Stimulated activated CD4-positive, alpha-beta T cell treated with anti-CD3 and anti-CD28 coated beads, TNF-alpha, amount 100 ng/mL, for 1 hour (primary cell): ENCODE measurements around the gene PMPCB.
A peak's percentile ranks its signal among the peaks of the same experiment; 100 is the strongest.
"Not testable (repeated sequence)": the region's sequence is repeated elsewhere in the genome, so short reads cannot be mapped to it uniquely, and the experiment has no call there.

Source experiments
- DNase-seq, 3 donors: peaks; one replicate each; pipeline ENCODE4 v3.0.0-alpha.2; 2020; ENCODE audit warnings: low read depth in 3 of 3, low spot score in 1 of 3

The PMPCB gene

GRCh38 chr7:103296901-103297836, at the start of gene PMPCB:
PMPCB (plus strand) TSS chr7:103297435; CDS start chr7:103297460, 25 bp downstream.
- DNase-seq: peak; percentile 84 to 96 (median 90)

GRCh38 chr7:103253699-103254506, 43.3 kb upstream of the PMPCB start:
- not testable (repeated sequence) for DNase-seq

GRCh38 chr7:103264054-103264453, 33.2 kb upstream of the PMPCB start:
- DNase-seq: not testable (repeated sequence)

- DNase-seq: not testable (repeated sequence)
Measured at GRCh38 chr7:103266229-103266628, 31.0 kb upstream of the PMPCB start.

GRCh38 chr7:103273374-103273773, 23.9 kb upstream of the PMPCB start:
- not testable (repeated sequence) for DNase-seq

- DNase-seq: not testable (repeated sequence)
Measured at GRCh38 chr7:103274867-103275266, 22.4 kb upstream of the PMPCB start.

- DNase-seq: not testable (repeated sequence)
Measured at GRCh38 chr7:103278195-103278594, 19.0 kb upstream of the PMPCB start.

GRCh38 chr7:103279636-103279962, 17.6 kb upstream of the PMPCB start:
- not testable (repeated sequence) for DNase-seq

- peak; percentile 77 to 85 (median 78) for DNase-seq
Measured at GRCh38 chr7:103279963-103280802, 17.1 kb upstream of the PMPCB start.

GRCh38 chr7:103280803-103281155, 16.5 kb upstream of the PMPCB start:
- not testable (repeated sequence) for DNase-seq

GRCh38 chr7:103282802-103283427, 14.3 kb upstream of the PMPCB start:
- not testable (repeated sequence) for DNase-seq

- DNase-seq: no peak
Measured at GRCh38 chr7:103292122-103292521, 5.1 kb upstream of the PMPCB start.

- DNase-seq: no peak
Measured at GRCh38 chr7:103293526-103293925, 3.7 kb upstream of the PMPCB start.

GRCh38 chr7:103297837-103298179, 573 bp downstream of the PMPCB start:
- no peak for DNase-seq

- no peak for DNase-seq
Measured at GRCh38 chr7:103299660-103300059, 2.4 kb downstream of the PMPCB start.

GRCh38 chr7:103301441-103301840, 4.2 kb downstream of the PMPCB start:
- no peak for DNase-seq

- no peak for DNase-seq
Measured at GRCh38 chr7:103307503-103308231, 10.4 kb downstream of the PMPCB start.

- no peak for DNase-seq
Measured at GRCh38 chr7:103314852-103315251, 17.6 kb downstream of the PMPCB start.

GRCh38 chr7:103316380-103316941, 19.2 kb downstream of the PMPCB start:
- no peak for DNase-seq

- no peak for DNase-seq
Measured at GRCh38 chr7:103317009-103317408, 19.8 kb downstream of the PMPCB start.
